NT2/D1 (cell line): Measurements from ENCODE around the gene KLHL22.

Experiments used
- SUZ12 ChIP-seq: IDR thresholded peaks from 2 replicates; pipeline ENCODE4 v1.6.1; 2011; ENCODE audit not compliant: insufficient read length, insufficient read depth; ENCODE audit errors: extremely low read depth
- YY1 ChIP-seq: IDR thresholded peaks from 2 replicates; pipeline ENCODE4 v1.6.1; 2011; ENCODE audit not compliant: insufficient read length, insufficient read depth
- ZNF274 ChIP-seq: IDR thresholded peaks from 2 replicates; pipeline ENCODE4 v1.6.1; 2011; ENCODE audit warnings: mild to moderate bottlenecking, low read depth, low read length

GRCh38 chr22:20459152-20459542, 36.4 kb downstream of the KLHL22 start:
- no peak for TF ChIP-seq SUZ12
- no peak for TF ChIP-seq YY1
- TF ChIP-seq ZNF274, result no peak
